Stimulated activated CD4-positive, alpha-beta T cell treated with anti-CD3 and anti-CD28 coated beads, Interleukin-15, amount 100 ng/mL, for 24 hours (primary cell): ENCODE results near the gene SCCPDH.
"Not testable (repeated sequence)": the region's sequence is repeated elsewhere in the genome, so short reads cannot be mapped to it uniquely, and the experiment has no call there.

Source experiments
- DNase-seq: peaks from one replicate; pipeline ENCODE4 v3.0.0-alpha.2; 2020

The SCCPDH gene

GRCh38 chr1:246803373-246803772, 79.2 kb downstream of the SCCPDH start:
- DNase-seq, result no peak

DNA sequence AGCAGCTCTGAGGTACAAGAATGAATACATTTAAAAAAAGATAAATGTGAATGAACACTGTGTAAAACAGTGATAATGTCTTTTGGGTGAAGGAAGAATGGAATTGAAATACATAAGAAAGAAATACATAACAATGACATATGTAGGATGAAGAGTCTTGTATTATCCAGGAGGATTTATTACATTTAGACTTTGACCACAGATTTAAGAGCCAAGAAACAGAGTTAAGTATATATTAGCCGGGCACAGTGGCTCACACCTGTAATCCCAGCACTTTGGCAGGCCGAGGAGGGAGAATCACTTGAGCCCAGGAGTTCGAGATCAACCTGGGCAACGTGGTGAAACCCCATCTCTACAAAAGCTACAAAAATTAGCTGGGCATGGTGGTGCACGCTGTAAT, 79.7 kb downstream of the SCCPDH start:
- DNase-seq, result no peak

DNA sequence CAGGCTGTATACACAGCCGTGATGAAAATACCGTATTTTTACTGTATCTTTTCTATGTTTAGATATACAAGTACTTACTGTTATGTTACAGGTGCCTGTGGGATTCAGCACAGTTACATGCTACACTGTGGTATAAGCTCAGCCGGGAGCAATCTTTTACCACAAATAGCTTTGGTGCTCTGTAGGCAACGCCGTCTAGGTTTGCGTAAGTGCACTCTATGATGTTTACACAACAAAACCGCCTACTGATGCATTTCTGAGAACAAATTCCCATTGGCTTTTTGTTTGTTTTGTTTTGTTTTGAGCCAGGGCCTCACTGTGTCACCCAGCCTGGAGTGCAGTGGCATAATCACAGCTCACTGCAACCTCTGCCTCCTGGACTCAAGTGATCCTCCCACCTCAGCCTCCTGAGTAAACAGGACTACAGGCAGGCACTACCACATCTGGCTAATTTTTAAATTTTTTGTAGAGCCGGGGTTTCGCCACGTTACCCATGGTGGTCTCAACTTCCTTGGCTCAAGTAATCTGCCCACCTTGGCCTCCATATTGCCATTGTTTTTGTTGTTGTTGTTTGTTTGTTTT, 81.0 kb downstream of the SCCPDH start:
- no peak for DNase-seq

DNA sequence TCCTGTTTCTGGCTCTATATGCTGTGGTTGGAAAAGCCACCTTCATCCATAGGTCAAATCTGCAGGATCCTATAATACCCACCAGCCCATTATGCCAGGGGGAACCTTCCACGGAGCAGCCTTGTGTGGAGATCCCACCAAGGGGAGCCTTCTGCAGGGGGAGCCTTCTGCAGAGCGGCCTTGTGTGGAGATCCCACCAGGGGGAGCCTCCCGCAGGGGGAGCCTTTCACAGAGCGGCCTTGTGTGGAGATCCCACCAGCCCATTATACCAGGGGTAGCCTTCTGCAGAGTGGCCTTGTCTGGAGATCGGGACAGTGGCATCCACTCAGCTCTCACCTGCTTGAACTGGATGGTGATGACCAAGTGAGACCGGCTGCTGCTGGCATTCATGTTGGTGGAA, 85.3 kb downstream of the SCCPDH start:
- no peak for DNase-seq

GRCh38 chr1:246811985-246812384, 87.8 kb downstream of the SCCPDH start:
- no peak for DNase-seq

DNA sequence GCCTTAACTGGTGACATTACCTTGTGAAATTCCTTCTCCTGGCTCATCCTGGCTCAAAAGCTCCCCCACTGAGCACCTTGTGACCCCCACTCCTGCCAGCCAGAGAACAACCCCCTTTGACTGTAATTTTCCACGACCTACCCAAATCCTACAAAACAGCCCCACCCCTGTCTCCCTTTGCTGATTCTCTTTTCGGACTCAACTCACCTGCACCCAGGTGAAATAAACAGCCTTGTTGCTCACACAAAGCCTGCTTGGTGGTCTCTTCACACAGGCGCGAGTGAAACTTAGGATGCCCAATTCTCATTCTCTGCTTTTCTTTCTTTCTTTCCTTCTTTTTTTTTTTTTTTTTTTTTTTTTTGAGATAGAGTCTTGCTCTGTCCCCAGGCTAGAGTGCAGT, 89.1 kb downstream of the SCCPDH start:
- DNase-seq, result not testable (repeated sequence)

DNA sequence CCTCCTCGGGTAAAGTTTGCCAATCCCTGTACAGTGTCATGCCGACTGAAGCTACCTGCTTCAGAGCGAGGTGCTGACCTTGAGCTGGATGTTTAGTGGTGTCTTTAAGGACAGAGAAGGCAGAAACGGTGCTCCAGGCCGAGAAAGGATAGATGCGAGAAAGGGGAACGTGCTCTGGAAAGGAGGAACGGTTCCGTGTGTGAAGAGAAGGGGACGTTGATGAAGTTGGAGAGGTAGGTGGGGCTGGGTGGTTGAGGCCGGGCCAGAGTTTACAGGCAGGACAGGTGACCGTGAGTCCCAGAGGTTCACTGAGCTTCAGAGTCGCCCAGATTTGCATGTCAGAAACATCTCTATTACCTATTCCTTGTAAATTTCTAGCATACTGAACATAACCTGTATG, 90.7 kb downstream of the SCCPDH start:
- DNase-seq, result no peak

- no peak for DNase-seq
Observed at GRCh38 chr1:246815693-246816270, 91.6 kb downstream of the SCCPDH start.
